K562 (cell line): Measurements from ENCODE around the gene PLEKHA1.

Source experiments
- RFX5 ChIP-seq: IDR thresholded peaks from 2 replicates; pipeline ENCODE4 v1.6.1; 2011; ENCODE audit warnings: low read depth, mild to moderate bottlenecking, improper control_type of control experiment, low read length
- TF ChIP-seq, protein P1 (sequence below), 3 experiments: IDR thresholded peaks in 2 of 3; conservative IDR thresholded peaks in 1 of 3; 2 replicates each; pipeline ENCODE4 v1.5.1; 2011 to 2012; ENCODE audit warnings: low read length in 3 of 3, mild to moderate bottlenecking in 3 of 3, control low read depth in 2 of 3, improper control_type of control experiment in 1 of 3, inconsistent platforms in 1 of 3, low read depth in 1 of 3, mixed read lengths in 1 of 3, moderate library complexity in 1 of 3; ENCODE audit not compliant: insufficient read depth in 2 of 3
- TF ChIP-seq, protein P2 (sequence below): fragments of 250-450 bp; sonication (Bioruptor Pico); IDR thresholded peaks from 2 replicates; pipeline ENCODE4 v1.8.0; 2021; ENCODE audit warnings: moderate library complexity, mild to moderate bottlenecking, inconsistent platforms

DNA sequence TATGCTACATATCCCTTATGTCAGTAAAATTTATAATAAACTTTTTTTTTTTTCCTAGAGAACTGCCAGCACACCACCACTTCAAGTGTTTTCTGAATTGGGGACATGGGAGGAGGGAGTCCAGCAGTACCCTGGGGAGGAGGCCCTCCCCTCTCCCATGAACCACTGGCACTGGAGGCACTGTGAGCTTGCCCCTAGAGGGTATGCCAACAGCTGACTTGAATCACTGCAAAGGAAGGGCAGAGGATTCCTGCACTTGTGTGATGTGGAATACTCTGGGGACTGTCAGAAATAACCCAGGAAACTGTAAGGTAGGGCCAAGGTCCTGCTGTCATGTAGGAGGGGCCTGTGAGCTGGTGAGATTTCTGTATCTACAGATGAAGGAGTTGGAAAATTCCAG is 71.4 kb downstream of the PLEKHA1 start:
- TF ChIP-seq, protein P1, sequence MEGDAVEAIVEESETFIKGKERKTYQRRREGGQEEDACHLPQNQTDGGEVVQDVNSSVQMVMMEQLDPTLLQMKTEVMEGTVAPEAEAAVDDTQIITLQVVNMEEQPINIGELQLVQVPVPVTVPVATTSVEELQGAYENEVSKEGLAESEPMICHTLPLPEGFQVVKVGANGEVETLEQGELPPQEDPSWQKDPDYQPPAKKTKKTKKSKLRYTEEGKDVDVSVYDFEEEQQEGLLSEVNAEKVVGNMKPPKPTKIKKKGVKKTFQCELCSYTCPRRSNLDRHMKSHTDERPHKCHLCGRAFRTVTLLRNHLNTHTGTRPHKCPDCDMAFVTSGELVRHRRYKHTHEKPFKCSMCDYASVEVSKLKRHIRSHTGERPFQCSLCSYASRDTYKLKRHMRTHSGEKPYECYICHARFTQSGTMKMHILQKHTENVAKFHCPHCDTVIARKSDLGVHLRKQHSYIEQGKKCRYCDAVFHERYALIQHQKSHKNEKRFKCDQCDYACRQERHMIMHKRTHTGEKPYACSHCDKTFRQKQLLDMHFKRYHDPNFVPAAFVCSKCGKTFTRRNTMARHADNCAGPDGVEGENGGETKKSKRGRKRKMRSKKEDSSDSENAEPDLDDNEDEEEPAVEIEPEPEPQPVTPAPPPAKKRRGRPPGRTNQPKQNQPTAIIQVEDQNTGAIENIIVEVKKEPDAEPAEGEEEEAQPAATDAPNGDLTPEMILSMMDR (IDR thresholded peaks at IDR 0.05 in 2 of 3, conservative IDR thresholded peaks at IDR 0.05 in 1 of 3; ENCODE audit: insufficient read depth in 2 of 3, low read depth in 1 of 3, low read length in 3 of 3) = no peak
- TF ChIP-seq, protein P2, sequence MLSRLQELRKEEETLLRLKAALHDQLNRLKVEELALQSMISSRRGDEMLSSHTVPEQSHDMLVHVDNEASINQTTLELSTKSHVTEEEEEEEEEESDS = no peak
- no peak for TF ChIP-seq RFX5
